Measurements from ENCODE around the gene MYCBPAP.

DNA sequence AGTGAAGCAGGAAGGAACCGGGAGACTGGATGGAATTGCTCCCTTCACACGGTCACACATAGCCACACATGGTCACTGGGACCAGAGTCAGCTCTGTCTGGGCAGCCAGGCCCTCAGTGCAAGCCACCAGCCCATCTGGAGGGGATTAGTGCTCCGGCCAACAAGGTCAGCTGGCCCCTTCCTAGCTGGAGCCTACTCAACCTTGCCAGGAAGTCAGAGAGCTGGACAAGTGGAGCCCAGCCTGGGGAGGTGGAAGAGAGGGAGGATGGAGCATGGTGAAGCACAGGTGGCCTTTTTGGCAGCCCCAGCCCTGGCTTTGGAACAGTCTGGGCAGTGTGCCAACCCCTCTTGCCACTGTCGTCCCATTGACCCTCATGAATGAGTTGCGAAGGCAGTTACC, 48.6 kb downstream of the MYCBPAP start:
- TF ChIP-seq, protein P1, sequence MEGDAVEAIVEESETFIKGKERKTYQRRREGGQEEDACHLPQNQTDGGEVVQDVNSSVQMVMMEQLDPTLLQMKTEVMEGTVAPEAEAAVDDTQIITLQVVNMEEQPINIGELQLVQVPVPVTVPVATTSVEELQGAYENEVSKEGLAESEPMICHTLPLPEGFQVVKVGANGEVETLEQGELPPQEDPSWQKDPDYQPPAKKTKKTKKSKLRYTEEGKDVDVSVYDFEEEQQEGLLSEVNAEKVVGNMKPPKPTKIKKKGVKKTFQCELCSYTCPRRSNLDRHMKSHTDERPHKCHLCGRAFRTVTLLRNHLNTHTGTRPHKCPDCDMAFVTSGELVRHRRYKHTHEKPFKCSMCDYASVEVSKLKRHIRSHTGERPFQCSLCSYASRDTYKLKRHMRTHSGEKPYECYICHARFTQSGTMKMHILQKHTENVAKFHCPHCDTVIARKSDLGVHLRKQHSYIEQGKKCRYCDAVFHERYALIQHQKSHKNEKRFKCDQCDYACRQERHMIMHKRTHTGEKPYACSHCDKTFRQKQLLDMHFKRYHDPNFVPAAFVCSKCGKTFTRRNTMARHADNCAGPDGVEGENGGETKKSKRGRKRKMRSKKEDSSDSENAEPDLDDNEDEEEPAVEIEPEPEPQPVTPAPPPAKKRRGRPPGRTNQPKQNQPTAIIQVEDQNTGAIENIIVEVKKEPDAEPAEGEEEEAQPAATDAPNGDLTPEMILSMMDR (conservative IDR thresholded peaks at IDR 0.05 in 1 of 2, IDR thresholded peaks at IDR 0.05 in 1 of 2; ENCODE audit: low read depth in 1 of 2, low read length in 2 of 2) = no peak
- no peak for TF ChIP-seq EZH2 (IDR thresholded peaks at IDR 0.05; ENCODE audit: low read length, missing control alignments)
